ENCODE measurements around the gene NQO1.

- TF ChIP-seq CTCF (IDR thresholded peaks at IDR 0.05) (no peak), POLR2A (IDR thresholded peaks at IDR 0.05) (no peak)
These were observed 41.3 kb upstream of the NQO1 start for GRCh38 chr16:69767459-69768229.
